ENCODE results near the gene EOLA1. TPM values are rescaled to one million over a fixed set of nuclear protein-coding genes. Genes with fewer than 3 reads are reported as not detected.
A peak's percentile ranks its signal among the peaks of the same experiment; 100 is the strongest.
"Not testable (repeated sequence)": the region's sequence is repeated elsewhere in the genome, so short reads cannot be mapped to it uniquely, and the experiment has no call there.

The EOLA1 gene
- total RNA-seq, 1 donor from 2014 or later: 35.5 TPM

DNA sequence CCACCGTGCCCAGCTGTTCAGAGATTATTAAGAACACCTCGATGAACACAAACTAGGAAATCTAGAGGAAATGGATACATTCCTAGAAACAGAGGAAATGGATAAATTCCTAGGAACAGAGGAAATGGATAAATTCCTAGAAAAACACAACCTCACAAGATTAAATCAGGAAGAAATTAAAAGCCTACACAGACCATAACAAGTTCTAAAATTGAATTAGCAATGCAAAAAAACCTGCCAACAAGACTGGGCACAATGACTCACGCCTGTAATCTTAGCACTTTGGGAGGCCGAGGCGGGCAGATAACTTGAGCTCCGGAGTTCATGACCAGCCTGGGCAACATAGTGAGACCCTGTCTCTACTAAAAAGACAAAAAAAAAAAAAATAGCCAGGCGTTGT lies 22.6 kb upstream of the EOLA1 start:
- intact Hi-C loops (cut with micrococcal nuclease): no loop called here
- DNase-seq (ENCODE audit: low spot score): no peak
- Mint-ChIP-seq H3K4me3 (no peak overlapping the region), H3K27ac (no peak overlapping the region), H3K4me1 (ENCODE audit: low read depth) (peaks cover 81% of the 10 kb centered on the region), H3K36me3 (ENCODE audit: low read depth) (peaks cover 9% of the 10 kb centered on the region), H3K9me3 (peaks cover 4% of the 10 kb centered on the region), H3K27me3 (ENCODE audit: insufficient read depth) (no peaks in the 10 kb centered on the region)

DNA sequence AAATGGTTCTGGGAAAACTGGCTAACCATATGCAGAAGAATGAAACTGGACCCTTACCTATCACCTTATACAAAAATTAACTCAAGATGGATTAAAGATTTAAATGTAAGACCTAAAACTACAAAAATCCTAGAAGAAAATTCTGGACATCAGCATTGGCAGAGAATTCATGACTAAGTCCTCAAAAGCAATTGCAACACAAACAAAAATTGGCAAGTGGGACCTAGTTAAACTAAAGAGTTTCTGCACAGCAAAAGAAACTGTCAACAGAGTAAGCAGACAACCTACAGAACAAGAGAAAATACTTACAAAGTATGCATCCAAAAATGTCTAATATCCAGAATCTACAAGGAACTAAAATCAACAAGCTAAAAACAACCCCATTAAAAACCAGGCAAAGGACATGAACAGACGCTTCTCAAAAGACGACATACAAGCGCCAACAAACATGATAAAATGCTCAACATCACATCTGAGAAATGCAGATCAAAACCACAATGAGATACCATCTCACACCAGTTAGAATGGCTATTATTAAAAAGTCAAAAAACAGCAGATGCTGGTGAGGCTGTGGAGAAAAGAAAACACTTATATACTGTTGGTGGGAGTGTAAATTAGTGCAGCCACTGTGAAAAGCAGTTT lies 20.1 kb upstream of the EOLA1 start:
- H3K27me3 Mint-ChIP-seq (ENCODE audit: insufficient read depth); H3K36me3 Mint-ChIP-seq (ENCODE audit: low read depth); H3K27ac Mint-ChIP-seq; H3K9me3 Mint-ChIP-seq; DNase-seq (ENCODE audit: low spot score): not testable (repeated sequence)
- intact Hi-C loops (cut with micrococcal nuclease): loop anchor here (5.0 kb wide), 1 partner anchor 312 kb away; no protein-coding TSS in a partner anchor
- peaks cover 59% of the 10 kb centered on the region for H3K4me1 Mint-ChIP-seq (ENCODE audit: low read depth)
- H3K4me3 Mint-ChIP-seq: peak overlapping the region; percentile 11

DNA sequence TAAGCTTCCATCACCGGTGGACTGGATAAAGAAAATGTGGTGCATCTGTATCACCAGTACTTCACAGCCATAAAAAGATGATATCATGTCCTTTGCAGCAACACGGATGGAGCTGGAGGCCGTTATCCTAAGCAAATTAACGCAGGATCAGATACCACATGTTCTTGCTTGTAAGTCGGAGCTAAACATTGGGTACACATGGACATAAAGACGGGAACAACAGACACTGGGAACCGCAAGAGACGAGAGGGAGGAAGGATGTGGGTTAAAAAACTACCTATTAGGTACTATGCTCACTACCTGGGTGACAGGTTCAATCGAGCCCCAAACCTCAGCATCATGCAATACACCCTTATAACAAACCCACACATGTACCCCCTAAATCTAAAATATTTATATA lies 19.4 kb upstream of the EOLA1 start:
- Mint-ChIP-seq H3K4me3 (peak overlapping the region; percentile 3), H3K4me1 (ENCODE audit: low read depth) (peaks cover 52% of the 10 kb centered on the region)

DNA sequence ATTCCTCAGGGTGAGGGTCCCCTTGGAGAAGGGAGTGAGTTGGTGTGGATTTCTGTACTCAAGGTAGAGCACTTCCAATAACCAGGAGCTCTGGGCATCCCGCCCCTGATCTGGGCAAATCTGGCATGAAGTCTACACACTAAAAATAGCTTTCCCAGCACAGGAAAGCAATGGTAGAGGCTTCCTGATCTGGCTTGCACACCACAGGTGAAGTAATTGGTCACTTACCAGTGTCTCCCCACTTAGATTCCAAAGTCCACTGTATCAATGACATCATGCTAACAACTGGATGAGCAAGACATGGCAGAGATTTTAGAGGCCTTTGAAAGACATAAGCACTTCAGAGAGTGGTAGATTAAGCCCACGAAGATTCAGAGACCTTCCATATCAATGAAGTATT lies 17.9 kb upstream of the EOLA1 start:
- Mint-ChIP-seq H3K4me3 (no peak overlapping the region), H3K27ac (no peak overlapping the region), H3K4me1 (ENCODE audit: low read depth) (peaks cover 45% of the 10 kb centered on the region), H3K36me3 (ENCODE audit: low read depth) (peaks cover 2% of the 10 kb centered on the region), H3K9me3 (no peaks in the 10 kb centered on the region), H3K27me3 (ENCODE audit: insufficient read depth) (no peaks in the 10 kb centered on the region)
- no peak for DNase-seq (ENCODE audit: low spot score)
- intact Hi-C loops (cut with micrococcal nuclease): loop anchor here (5.0 kb wide), 1 partner anchor 309 kb away; no protein-coding TSS in a partner anchor

More for the DNA sequence above, 19.4 kb upstream of the EOLA1 start:
- Mint-ChIP-seq H3K36me3 (ENCODE audit: low read depth) (peaks cover 9% of the 10 kb centered on the region), H3K27me3 (ENCODE audit: insufficient read depth) (no peaks in the 10 kb centered on the region), H3K9me3 (peaks cover 4% of the 10 kb centered on the region), H3K27ac (peak overlapping the region; percentile 62)
- intact Hi-C loops (cut with micrococcal nuclease): loop anchor here (5.0 kb wide), 1 partner anchor 311 kb away; no protein-coding TSS in a partner anchor
- no peak for DNase-seq (ENCODE audit: low spot score)

DNA sequence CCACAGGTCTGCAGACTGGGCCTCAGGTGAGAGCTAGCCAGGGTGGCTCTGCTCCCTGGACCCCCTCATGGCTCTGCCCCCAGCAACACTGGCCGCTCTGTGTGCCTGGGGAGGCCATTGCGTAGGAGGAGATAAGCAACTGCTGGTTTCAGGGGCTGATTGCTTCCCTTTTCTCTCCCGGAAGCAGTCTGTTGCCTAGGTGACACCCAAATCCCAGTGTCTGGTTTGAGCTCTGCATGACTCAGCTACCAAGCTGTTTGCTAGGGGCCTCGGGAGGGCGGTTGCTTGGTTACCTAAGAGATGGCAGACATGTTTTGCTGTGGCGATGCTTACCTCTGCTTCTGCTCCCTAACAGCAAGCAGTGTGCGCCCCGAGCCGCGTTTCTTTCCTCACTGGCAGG lies 15.4 kb upstream of the EOLA1 start:
- H3K4me3 Mint-ChIP-seq; H3K27me3 Mint-ChIP-seq (ENCODE audit: insufficient read depth); H3K36me3 Mint-ChIP-seq (ENCODE audit: low read depth); H3K9me3 Mint-ChIP-seq; intact Hi-C loops (cut with micrococcal nuclease): not testable (repeated sequence)
- H3K4me1 Mint-ChIP-seq (ENCODE audit: low read depth): peaks cover 34% of the 10 kb centered on the region
- peak overlapping the region; percentile 89 for H3K27ac Mint-ChIP-seq
- DNase-seq (ENCODE audit: low spot score): peak; percentile 62

DNA sequence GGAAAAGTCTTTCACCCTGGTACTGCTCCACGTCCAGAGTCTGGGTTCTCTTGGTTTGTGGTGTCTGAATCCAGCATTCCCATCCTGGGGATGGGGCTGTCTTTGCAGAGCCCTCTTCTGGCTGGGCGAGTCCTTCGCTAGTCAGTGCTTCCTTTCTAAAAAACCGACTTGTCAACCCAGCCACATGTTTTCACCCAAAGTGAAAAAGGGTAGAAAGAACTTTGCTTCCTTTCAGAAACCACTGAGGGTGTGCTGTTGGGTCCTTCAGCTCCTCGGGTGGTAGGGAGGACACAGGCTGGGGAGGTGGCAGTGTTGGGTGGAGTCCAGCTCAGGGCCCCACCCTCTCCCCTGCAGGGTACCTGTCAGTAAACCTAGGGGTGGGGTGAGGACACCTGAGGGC lies 14.9 kb upstream of the EOLA1 start:
- not testable (repeated sequence) for H3K4me3 Mint-ChIP-seq; H3K27me3 Mint-ChIP-seq (ENCODE audit: insufficient read depth); DNase-seq (ENCODE audit: low spot score); H3K9me3 Mint-ChIP-seq
- Mint-ChIP-seq H3K4me1 (ENCODE audit: low read depth) (peaks cover 29% of the 10 kb centered on the region), H3K27ac (peak overlapping the region; percentile 89), H3K36me3 (ENCODE audit: low read depth) (peaks cover 10% of the 10 kb centered on the region)
- intact Hi-C loops (cut with micrococcal nuclease): loop anchor here (2.0 kb wide), 2 partner anchors 13 to 105 kb away; partner anchors contain the start of gene TMEM185A

DNA sequence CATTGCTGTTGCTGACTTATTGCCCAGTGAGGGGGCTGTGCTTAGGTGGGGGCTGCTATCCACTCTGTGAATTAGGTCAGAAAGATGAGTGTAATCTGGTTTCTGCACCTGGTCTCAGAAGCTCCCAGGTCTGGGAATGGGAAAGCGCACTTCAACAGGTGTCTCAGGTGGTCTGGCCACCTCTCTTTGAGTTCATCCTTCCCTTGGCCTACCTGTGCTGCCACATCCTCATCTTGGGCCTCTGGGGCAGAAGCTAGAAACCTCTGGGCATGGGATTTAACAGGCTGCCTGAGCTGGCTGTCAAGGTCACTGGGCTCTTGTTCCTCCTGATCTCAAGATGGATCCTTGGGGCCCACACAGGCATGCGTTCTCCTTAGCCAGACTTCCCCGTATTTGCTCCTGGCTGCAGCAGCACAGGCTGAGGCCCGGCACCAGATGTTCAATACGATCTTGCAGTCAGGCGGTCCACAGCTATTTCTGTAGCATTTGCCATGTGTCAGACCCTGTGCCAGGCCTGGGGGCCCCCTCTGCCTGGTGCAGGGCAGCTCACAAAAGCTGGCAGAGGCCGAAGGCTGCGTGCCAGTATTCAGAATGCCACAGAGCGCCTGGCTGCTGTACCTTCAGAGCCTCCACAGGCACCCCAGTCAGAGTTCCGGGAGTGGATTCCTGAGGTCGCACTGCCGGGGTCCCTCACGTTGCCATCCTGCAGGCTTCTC lies 14.3 kb upstream of the EOLA1 start:
- H3K4me3 Mint-ChIP-seq: not testable (repeated sequence)
- intact Hi-C loops (cut with micrococcal nuclease): loop anchor here (1.0 to 2.0 kb wide), 3 partner anchors 14 to 104 kb away; partner anchors contain the start of genes IDS and TMEM185A

DNA sequence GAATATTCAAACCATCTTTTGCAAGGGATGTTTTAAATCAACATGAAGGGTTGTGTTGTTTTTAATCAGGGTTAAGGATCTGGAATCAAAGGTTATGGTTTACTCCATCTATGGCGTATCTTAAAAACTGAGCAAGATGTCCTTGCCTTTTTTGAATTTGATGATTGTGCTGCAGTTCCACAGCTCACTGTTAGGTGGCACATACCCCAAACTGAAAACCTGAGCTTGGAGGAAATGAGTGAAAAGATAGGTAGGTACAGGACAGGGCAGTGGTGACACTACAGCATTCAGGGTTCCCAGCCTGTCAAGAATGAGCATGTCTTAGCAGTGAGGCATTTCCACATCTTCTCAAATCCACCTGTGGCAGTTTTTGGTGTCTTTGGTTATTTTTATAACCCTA lies 13.1 kb upstream of the EOLA1 start:
- H3K9me3 Mint-ChIP-seq: no peaks in the 10 kb centered on the region
- H3K27me3 Mint-ChIP-seq (ENCODE audit: insufficient read depth): no peaks in the 10 kb centered on the region
- no peak overlapping the region for H3K4me3 Mint-ChIP-seq
- no peak for DNase-seq (ENCODE audit: low spot score)
- H3K27ac Mint-ChIP-seq: peak overlapping the region; percentile 74
- H3K4me1 Mint-ChIP-seq (ENCODE audit: low read depth): peaks cover 19% of the 10 kb centered on the region
- peaks cover 21% of the 10 kb centered on the region for H3K36me3 Mint-ChIP-seq (ENCODE audit: low read depth)
- intact Hi-C loops (cut with micrococcal nuclease): loop anchor here (1.0 to 2.0 kb wide), 3 partner anchors 15 to 103 kb away; partner anchors contain the start of genes IDS and TMEM185A

More for the DNA sequence above, 14.3 kb upstream of the EOLA1 start:
- Mint-ChIP-seq H3K36me3 (ENCODE audit: low read depth) (peaks cover 14% of the 10 kb centered on the region), H3K27ac (peak overlapping the region; percentile 89), H3K4me1 (ENCODE audit: low read depth) (peaks cover 23% of the 10 kb centered on the region)
- not testable (repeated sequence) for H3K9me3 Mint-ChIP-seq; H3K27me3 Mint-ChIP-seq (ENCODE audit: insufficient read depth); DNase-seq (ENCODE audit: low spot score)

DNA sequence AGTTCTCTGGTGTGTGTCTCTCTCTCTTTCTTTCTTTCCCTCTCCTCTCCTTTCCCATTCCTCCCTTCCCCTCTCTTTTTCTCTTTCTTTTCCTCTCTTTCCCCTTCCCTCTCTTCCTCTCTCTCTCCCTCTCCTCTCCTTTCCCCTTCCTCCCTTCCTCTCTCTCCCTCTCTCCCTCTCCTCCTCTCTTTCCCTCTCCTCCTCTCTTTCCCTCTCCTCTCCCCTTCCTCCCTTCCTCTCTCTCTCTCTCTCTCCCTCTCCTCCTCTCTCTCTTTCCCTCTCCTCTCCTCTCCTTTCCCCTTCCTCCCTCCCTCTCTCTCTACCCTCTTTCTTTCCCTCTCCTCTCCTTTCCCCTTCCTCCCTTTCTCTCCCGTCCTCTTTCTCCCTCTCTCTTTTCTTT lies 12.4 kb upstream of the EOLA1 start:
- H3K27ac Mint-ChIP-seq: peak overlapping the region; percentile 29
- no peak overlapping the region for H3K4me3 Mint-ChIP-seq
- no peaks in the 10 kb centered on the region for H3K9me3 Mint-ChIP-seq
- no peak for DNase-seq (ENCODE audit: low spot score)
- no peaks in the 10 kb centered on the region for H3K27me3 Mint-ChIP-seq (ENCODE audit: insufficient read depth)
- H3K36me3 Mint-ChIP-seq (ENCODE audit: low read depth): peaks cover 21% of the 10 kb centered on the region
- intact Hi-C loops (cut with micrococcal nuclease): no loop called here
- peaks cover 15% of the 10 kb centered on the region for H3K4me1 Mint-ChIP-seq (ENCODE audit: low read depth)

DNA sequence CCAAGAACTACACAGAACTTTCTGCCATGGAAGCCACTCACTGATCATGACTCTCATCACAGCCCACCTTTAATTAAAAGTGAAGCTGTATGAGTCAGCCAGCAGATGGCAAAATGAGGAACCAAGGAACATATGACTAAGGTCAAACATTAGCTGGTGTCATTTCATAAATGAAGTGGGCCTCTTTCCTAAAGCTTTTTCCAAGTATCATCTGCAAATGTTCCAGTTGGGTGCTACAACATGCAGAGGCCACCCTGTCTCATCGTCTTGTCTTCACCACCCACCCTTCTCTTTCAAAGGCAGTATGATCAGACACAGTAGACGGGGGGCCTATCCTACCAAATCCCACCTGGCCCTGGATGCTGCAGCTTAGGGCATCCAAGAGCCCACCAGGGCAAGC lies 9.2 kb upstream of the EOLA1 start:
- intact Hi-C loops (cut with micrococcal nuclease): no loop called here
- Mint-ChIP-seq H3K36me3 (ENCODE audit: low read depth) (peaks cover 29% of the 10 kb centered on the region), H3K9me3 (no peaks in the 10 kb centered on the region), H3K4me1 (ENCODE audit: low read depth) (peaks cover 15% of the 10 kb centered on the region), H3K27me3 (ENCODE audit: insufficient read depth) (no peaks in the 10 kb centered on the region), H3K27ac (peak overlapping the region; percentile 34), H3K4me3 (no peak overlapping the region)
- DNase-seq (ENCODE audit: low spot score): no peak

DNA sequence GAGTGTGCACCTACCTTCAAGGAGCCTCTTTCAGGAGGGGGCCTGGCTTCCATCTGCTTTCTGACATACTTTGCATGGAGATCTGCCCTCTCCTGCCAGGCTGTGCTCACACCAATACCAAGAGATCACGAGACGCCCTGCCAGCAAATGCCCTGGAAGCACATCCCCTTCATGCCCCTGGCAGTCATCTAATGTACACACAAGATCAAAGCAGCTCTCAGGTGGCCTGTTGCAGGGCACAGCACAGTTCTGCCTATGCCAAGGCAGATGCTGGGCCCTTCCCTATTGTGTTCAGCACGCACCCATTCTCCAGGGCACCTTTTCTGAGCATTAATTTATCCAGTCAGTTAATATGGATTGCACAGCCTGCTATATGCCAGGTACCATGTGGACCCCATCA lies 7.9 kb upstream of the EOLA1 start:
- H3K27ac Mint-ChIP-seq; H3K9me3 Mint-ChIP-seq; intact Hi-C loops (cut with micrococcal nuclease); H3K27me3 Mint-ChIP-seq (ENCODE audit: insufficient read depth); DNase-seq (ENCODE audit: low spot score); H3K4me3 Mint-ChIP-seq: not testable (repeated sequence)
- H3K4me1 Mint-ChIP-seq (ENCODE audit: low read depth): peaks cover 11% of the 10 kb centered on the region
- peaks cover 27% of the 10 kb centered on the region for H3K36me3 Mint-ChIP-seq (ENCODE audit: low read depth)

DNA sequence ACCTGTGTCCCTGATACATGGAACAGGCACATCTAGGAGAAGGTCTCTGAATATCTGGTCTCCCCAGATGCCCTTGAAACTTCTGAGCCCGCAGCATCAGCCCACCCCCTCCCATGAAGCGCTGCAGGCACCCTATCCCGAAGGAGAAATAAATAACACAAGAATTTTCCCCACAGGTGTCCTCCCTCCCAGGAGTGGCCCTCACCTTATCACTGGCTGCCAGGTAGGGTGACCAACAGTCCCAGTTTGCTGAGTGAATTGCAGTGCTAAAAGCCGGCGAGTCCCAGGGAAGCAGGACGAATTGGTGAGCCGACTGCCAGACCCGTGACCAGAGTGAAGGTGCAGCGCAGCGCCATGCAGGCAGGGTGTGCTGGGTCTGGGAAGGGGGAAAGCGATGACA lies 6.8 kb upstream of the EOLA1 start:
- DNase-seq (ENCODE audit: low spot score); H3K27ac Mint-ChIP-seq; H3K4me3 Mint-ChIP-seq; H3K4me1 Mint-ChIP-seq (ENCODE audit: low read depth); intact Hi-C loops (cut with micrococcal nuclease); H3K27me3 Mint-ChIP-seq (ENCODE audit: insufficient read depth); H3K9me3 Mint-ChIP-seq: not testable (repeated sequence)
- peaks cover 27% of the 10 kb centered on the region for H3K36me3 Mint-ChIP-seq (ENCODE audit: low read depth)

DNA sequence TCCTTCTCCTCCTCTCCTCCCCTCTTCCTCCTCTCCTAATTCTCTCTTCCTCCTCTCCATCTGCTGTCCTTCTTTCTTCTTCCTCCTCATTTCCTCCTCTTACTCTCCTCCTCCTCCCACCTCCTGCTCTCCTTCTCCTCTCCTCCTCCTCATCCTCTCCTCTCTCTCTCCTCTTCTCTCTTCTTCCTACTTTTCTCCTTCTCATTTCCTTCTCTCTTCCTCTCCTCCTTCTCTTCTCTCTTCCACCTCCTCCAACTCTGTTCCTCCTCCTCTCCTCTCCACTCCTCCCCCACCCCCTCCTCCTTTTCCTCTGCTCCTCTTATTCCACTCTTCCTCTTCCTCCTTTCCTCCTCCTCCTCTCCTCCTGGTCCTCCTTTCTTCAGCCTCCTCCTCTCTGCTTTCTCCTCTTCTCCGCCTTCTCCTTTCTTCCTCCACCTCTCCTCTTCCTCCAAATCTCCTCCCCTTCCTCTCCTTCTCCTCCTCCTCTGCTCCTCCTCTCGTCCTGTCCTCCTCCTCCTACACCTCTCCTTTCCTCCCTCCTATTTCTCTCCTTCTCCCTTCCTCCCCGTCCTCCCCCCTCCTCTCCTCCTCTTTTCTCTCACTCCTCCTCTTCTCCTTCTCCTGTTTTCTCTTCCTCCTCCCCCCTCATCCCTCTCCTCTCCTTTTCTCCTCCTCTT lies 5.7 kb upstream of the EOLA1 start:
- intact Hi-C loops (cut with micrococcal nuclease); H3K27ac Mint-ChIP-seq; H3K9me3 Mint-ChIP-seq; DNase-seq (ENCODE audit: low spot score); H3K27me3 Mint-ChIP-seq (ENCODE audit: insufficient read depth); H3K4me3 Mint-ChIP-seq: not testable (repeated sequence)
- Mint-ChIP-seq H3K4me1 (ENCODE audit: low read depth) (peaks cover 13% of the 10 kb centered on the region), H3K36me3 (ENCODE audit: low read depth) (peaks cover 19% of the 10 kb centered on the region)

All from activated T-helper 1 cell treated with anti-CD3 and anti-CD28 coated beads, Interleukin-12 subunit alpha, Interleukin-12 subunit beta, Interleukin-2, Interleukin-4 antibody, amounts not matched to agents 30 ng/mL and 10 ng/mL and 1 ng/mL, durations not matched to agents 14 hours and 24 hours and 36 hours (primary cell).